Lower lobe of right lung (tissue), 2 donors: ENCODE results near the gene STAT4. TPM values are rescaled to one million over a fixed set of nuclear protein-coding genes. Genes with fewer than 3 reads are reported as not detected.

Experiments
- ATAC-seq, 2 donors: fragments of 200-7000 bp; cut with Tn5 transposase; one replicate each; pipeline ENCODE4 v1.9.1; 2020 to 2022; ENCODE audit warnings: mild to moderate bottlenecking in 2 of 2, moderate library complexity in 2 of 2
- DNase-seq: peaks from one replicate; pipeline ENCODE4 v3.0.0-alpha.2; 2020
- H3K27ac ChIP-seq: fragments of 200-600 bp; one replicate; pipeline ENCODE4 v1.8.0; 2022
- H3K27me3 ChIP-seq: fragments of 200-600 bp; one replicate; pipeline ENCODE4 v1.8.0; 2022; ENCODE audit warnings: low read depth
- H3K36me3 ChIP-seq: fragments of 200-600 bp; one replicate; pipeline ENCODE4 v1.8.0; 2022; ENCODE audit warnings: mild to moderate bottlenecking
- H3K4me1 ChIP-seq: fragments of 200-600 bp; one replicate; pipeline ENCODE4 v1.8.0; 2022
- H3K4me3 ChIP-seq: fragments of 200-600 bp; one replicate; pipeline ENCODE4 v1.8.0; 2022; ENCODE audit warnings: mild to moderate bottlenecking
- H3K9me3 ChIP-seq: fragments of 200-600 bp; one replicate; pipeline ENCODE4 v1.8.0; 2022
- intact Hi-C: fragments of 100-400 bp; cut with DNase I; formaldehyde crosslinking; loops from one replicate; pipeline ENCODE4 v1.11.0; 2022
- total RNA-seq: library from RNA; stranded (reverse); fragmentation: NEBNext Ultra II Directional; extraction: Animal tissue kit (Norgen Biotek cat#: 25700); gene quantifications from one replicate; pipeline ENCODE4 v1.2.1, GENCODE V29; 2021
- TF ChIP-seq, protein P1 (sequence below): fragments of 200-600 bp; IDR thresholded peaks from one replicate; pipeline ENCODE4 v1.8.0; 2022; ENCODE audit warnings: antibody characterized with exemption, mild to moderate bottlenecking
- donor health status: DM: no; HTN: yes; CAD: no; lungs with severe emphysema.

STAT4 gene
- total RNA-seq, 1 donor from 2014 or later = 5.8 TPM

DNA sequence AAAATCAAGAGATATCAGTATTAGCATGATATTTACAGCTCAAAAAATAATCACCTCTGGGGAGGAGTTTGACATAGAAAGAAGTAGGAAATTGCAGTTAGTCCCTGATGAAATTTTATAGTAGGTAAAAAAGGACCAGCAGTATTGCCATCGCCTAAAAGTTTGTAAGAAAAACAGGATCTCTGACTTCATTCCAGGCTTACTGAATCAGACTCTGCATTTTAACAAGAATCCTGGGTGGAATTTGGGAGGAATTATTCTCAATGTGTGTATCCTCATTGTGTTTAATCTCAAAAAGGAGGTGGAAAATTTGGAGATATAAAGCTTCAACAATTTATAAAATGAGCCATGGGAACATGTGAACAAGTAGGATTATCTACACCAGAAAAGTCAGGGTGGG is 105.7 kb downstream of the STAT4 start:
- no peak overlapping the region for H3K4me3 ChIP-seq
- intact Hi-C loops = no loop called here
- no peaks in the 10 kb centered on the region for H3K27me3 ChIP-seq
- no peaks in the 10 kb centered on the region for H3K9me3 ChIP-seq
- H3K27ac ChIP-seq = no peak overlapping the region
- TF ChIP-seq, protein P1, sequence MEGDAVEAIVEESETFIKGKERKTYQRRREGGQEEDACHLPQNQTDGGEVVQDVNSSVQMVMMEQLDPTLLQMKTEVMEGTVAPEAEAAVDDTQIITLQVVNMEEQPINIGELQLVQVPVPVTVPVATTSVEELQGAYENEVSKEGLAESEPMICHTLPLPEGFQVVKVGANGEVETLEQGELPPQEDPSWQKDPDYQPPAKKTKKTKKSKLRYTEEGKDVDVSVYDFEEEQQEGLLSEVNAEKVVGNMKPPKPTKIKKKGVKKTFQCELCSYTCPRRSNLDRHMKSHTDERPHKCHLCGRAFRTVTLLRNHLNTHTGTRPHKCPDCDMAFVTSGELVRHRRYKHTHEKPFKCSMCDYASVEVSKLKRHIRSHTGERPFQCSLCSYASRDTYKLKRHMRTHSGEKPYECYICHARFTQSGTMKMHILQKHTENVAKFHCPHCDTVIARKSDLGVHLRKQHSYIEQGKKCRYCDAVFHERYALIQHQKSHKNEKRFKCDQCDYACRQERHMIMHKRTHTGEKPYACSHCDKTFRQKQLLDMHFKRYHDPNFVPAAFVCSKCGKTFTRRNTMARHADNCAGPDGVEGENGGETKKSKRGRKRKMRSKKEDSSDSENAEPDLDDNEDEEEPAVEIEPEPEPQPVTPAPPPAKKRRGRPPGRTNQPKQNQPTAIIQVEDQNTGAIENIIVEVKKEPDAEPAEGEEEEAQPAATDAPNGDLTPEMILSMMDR = no peak
- peaks cover 3% of the 10 kb centered on the region for H3K4me1 ChIP-seq
- no peaks in the 10 kb centered on the region for H3K36me3 ChIP-seq
- ATAC-seq (no peak), DNase-seq (no peak)

DNA sequence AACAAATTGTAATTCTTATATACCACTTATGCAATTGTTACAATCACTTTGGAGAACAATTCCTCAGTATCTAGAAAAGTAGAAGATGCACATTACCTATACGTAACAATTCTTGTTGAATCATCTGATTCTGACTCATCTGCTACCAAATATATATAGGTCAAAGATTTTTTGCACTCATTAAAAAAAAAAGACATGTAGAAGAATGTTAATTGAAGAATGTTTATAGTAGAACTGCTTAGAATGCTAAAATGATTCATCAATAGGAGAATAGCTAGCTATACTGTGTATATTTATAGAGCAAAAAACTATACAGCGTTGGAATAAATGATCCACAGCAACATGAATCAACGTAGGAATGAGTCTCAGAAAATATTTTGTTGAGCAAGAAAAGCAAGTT is 107.4 kb downstream of the STAT4 start:
- intact Hi-C loops = no loop called here
- no peak overlapping the region for H3K4me3 ChIP-seq

DNA sequence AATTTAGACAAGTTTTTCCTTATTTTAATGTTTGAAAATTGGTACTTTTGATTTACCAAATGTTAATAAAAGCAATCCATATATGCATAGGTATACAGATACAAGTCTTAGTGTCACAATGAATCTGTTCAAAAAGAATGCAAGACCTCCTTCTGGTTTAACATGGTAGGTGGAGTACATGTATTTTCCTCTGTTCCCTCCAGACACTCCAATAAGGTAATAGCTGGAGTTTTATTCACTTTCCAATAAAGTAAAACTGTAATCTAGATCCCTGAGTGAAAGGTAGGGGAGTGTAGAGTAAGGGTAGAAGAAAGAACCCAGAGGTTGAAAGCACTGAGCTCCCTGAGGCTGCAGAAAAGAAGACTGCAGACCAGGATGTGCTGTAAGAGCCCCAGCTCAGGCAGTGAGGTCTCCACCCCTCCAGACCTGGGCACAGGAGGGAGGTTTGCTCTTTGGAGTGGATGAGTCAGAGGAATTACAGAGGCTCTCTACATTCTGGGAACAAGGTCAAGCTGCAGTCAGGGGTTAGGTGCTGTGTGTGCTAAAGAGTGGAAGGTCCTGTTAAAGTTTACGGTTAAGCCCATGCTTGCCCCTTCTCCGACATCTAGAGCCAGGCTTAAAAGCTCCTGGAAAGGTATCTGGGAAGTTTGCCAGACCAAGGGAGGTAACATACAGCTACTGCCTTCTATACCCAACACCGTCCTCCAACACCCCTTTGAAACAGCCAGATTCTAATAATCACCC is 109.2 kb downstream of the STAT4 start:
- peak; percentile 97 to 99 for ATAC-seq
- Histone ChIP-seq H3K9me3 (no peaks in the 10 kb centered on the region), H3K27ac (no peak overlapping the region), H3K4me1 (peaks cover 5% of the 10 kb centered on the region), H3K4me3 (no peak overlapping the region), H3K27me3 (no peaks in the 10 kb centered on the region), H3K36me3 (no peaks in the 10 kb centered on the region)
- peak; percentile 60 for DNase-seq
- intact Hi-C loops = no loop called here
- TF ChIP-seq, protein P1 = no peak

More for the DNA sequence above, 107.4 kb downstream of the STAT4 start:
- Histone ChIP-seq H3K9me3 (no peaks in the 10 kb centered on the region), H3K27ac (no peak overlapping the region), H3K4me1 (peaks cover 4% of the 10 kb centered on the region), H3K27me3 (no peaks in the 10 kb centered on the region), H3K36me3 (no peaks in the 10 kb centered on the region)
- no peak for ATAC-seq
- TF ChIP-seq, protein P1 = no peak
- no peak for DNase-seq

DNA sequence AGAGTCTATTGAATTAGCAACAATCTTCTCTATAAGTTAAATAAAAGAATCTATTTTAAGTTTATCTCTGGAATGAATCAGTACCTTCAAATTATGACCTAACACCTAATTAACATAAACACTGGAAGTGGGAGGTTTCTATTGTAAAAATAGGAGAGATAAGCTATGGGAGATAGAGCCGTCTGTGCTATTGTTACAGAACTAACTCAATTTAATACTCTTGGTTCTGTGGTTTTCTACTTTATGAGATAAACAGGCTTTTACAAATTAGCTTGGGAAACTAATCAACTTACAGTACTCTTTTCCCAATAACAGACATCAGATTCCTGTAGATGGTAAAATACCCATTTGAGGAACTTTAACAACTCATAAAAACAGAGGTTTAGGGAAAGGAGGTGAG is 111.2 kb downstream of the STAT4 start:
- ATAC-seq (no peak), DNase-seq (no peak)
- peaks cover 9% of the 10 kb centered on the region for H3K4me1 ChIP-seq
- TF ChIP-seq, protein P1 = no peak
- H3K4me3 ChIP-seq = no peak overlapping the region
- H3K36me3 ChIP-seq = no peaks in the 10 kb centered on the region
- H3K27me3 ChIP-seq = no peaks in the 10 kb centered on the region
- H3K9me3 ChIP-seq = no peaks in the 10 kb centered on the region
- intact Hi-C loops = no loop called here
- no peak overlapping the region for H3K27ac ChIP-seq

DNA sequence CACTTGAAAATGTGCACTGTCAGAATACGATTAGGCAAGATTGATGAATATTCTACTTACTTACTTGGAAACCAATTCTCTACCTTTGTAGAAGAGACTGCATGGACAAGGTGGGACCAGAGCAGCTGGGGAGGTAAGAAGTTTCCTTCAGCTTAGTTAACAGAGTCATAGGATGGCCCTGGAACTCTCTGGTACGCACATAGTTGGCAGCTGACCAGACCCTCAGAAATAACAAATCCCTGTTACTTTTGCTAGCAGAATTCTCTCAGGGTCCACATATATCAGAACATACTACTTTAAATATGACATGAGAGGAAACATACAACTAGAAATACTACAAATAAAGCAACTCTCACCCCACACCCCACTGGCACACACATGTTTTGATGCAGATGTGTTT is 112.1 kb downstream of the STAT4 start:
- DNase-seq (no peak), ATAC-seq (no peak)
- Histone ChIP-seq H3K9me3 (no peaks in the 10 kb centered on the region), H3K36me3 (no peaks in the 10 kb centered on the region), H3K27me3 (no peaks in the 10 kb centered on the region), H3K27ac (no peak overlapping the region), H3K4me3 (no peak overlapping the region), H3K4me1 (peaks cover 9% of the 10 kb centered on the region)
- intact Hi-C loops = no loop called here
- TF ChIP-seq, protein P1 = no peak
